Keratinocyte (primary cell): Measurements from ENCODE around the gene TNS3. TPM values are rescaled to one million over a fixed set of nuclear protein-coding genes. Genes with fewer than 3 reads are reported as not detected.

Experiments
- DNase-seq: peaks from one replicate; pipeline ENCODE4 v3.0.0-alpha.2; 2011; ENCODE audit warnings: low read depth, missing footprints, low spot score
- FAIRE-seq: peaks from 2 replicates; lab custom pipeline; 2011; peaks lifted over from hg19 to GRCh38; lab: Jason Lieb, UNC
- H2AFZ ChIP-seq: 2 replicates; pipeline ENCODE4 v1.6.0; 2012; ENCODE audit warnings: low read length, control low read depth, inconsistent platforms; ENCODE audit not compliant: control insufficient read depth
- H3K27ac ChIP-seq: 2 replicates; pipeline ENCODE4 v1.5.1; 2011; ENCODE audit warnings: low read length; ENCODE audit not compliant: control insufficient read depth, insufficient read depth
- H3K27me3 ChIP-seq: 3 replicates; pipeline ENCODE4 v1.6.0; 2011; ENCODE audit warnings: low read length; ENCODE audit not compliant: control insufficient read depth, insufficient read depth; ENCODE audit errors: extremely low read depth
- H3K36me3 ChIP-seq, 2 experiments: 2 replicates in 1 of 2; 3 replicates in 1 of 2; pipeline ENCODE4 v1.5.1; 2011; ENCODE audit warnings: low read length in 2 of 2, mild to moderate bottlenecking in 1 of 2; ENCODE audit not compliant: control insufficient read depth in 2 of 2, insufficient read depth in 2 of 2; ENCODE audit errors: extremely low read depth in 1 of 2
- H3K4me1 ChIP-seq: 3 replicates; pipeline ENCODE4 v1.5.1; 2011; ENCODE audit warnings: low read length; ENCODE audit not compliant: control insufficient read depth, insufficient read depth; ENCODE audit errors: extremely low read depth
- H3K4me2 ChIP-seq: 3 replicates; pipeline ENCODE4 v1.6.0; 2011; ENCODE audit warnings: low read depth, low read length; ENCODE audit not compliant: control insufficient read depth, insufficient read depth; ENCODE audit errors: extremely low read depth
- H3K4me3 ChIP-seq, 3 experiments: fragments of 200-600 bp in 1 of 3; sonication (generic) in 1 of 3; 2 replicates in 2 of 3; 3 replicates in 1 of 3; pipeline ENCODE4 v1.5.1; 2011 to 2016; ENCODE audit warnings: low read length in 3 of 3, mild to moderate bottlenecking in 3 of 3, control low read depth in 2 of 3, inconsistent platforms in 1 of 3, low read depth in 1 of 3, mixed read lengths in 1 of 3, mixed run types in 1 of 3, moderate library complexity in 1 of 3; ENCODE audit not compliant: control insufficient read depth in 2 of 3, insufficient read depth in 2 of 3; ENCODE audit errors: extremely low read depth in 1 of 3
- H3K79me2 ChIP-seq: 2 replicates; pipeline ENCODE4 v1.6.0; 2012; ENCODE audit warnings: low read length; ENCODE audit not compliant: control insufficient read depth, insufficient read depth
- H3K9ac ChIP-seq: 3 replicates; pipeline ENCODE4 v1.6.0; 2011; ENCODE audit warnings: low read length; ENCODE audit not compliant: control insufficient read depth, insufficient read depth; ENCODE audit errors: extremely low read depth
- H3K9me1 ChIP-seq: 3 replicates; pipeline ENCODE4 v1.6.0; 2011; ENCODE audit warnings: low read length; ENCODE audit not compliant: control insufficient read depth, insufficient read depth; ENCODE audit errors: extremely low read depth
- H3K9me3 ChIP-seq: 2 replicates; pipeline ENCODE4 v1.5.1; 2012; ENCODE audit warnings: low read depth, low read length; ENCODE audit not compliant: control insufficient read depth
- H4K20me1 ChIP-seq: 3 replicates; pipeline ENCODE4 v1.6.0; 2011; ENCODE audit warnings: low read length; ENCODE audit not compliant: control insufficient read depth, insufficient read depth; ENCODE audit errors: extremely low read depth
- EZH2 ChIP-seq: IDR thresholded peaks from one replicate; pipeline ENCODE4 v1.6.1; 2012; ENCODE audit warnings: inconsistent platforms, mild to moderate bottlenecking, low read length, moderate library complexity
- dilution Hi-C: fragments of 300-500 bp; cut with MboI; formaldehyde crosslinking; loops from one replicate; pipeline ENCODE4 v1.7.0; 2020; ENCODE audit warnings: low sequenced_read_pairs; ENCODE audit not compliant: extremely low pct_ligation_motif_present
- polyA plus RNA-seq, 5 experiments: library from polyadenylated mRNA; depleted of rRNA in 3 of 5; stranded (reverse) in 3 of 5; stranded (forward) in 1 of 5; unstranded in 1 of 5; fragments of >200 nt; gene quantifications; 1 replicate in 1 of 5; 2 replicates in 3 of 5; 3 replicates in 1 of 5; pipeline versions ENCODE4 v1.2.1 to v1.2.3, GENCODE V29; 2011 to 2012; ENCODE audit warnings: missing spikeins in 2 of 5, low read depth in 1 of 5, low replicate concordance in 1 of 5
- TF ChIP-seq, protein P1 (sequence below), 3 experiments: IDR thresholded peaks in 1 of 3; conservative IDR thresholded peaks in 1 of 3; optimal IDR thresholded peaks in 1 of 3; 2 replicates in 2 of 3; 3 replicates in 1 of 3; pipeline versions ENCODE3 to v1.5.1; 2011; ENCODE audit warnings: low read length in 3 of 3, mild to moderate bottlenecking in 3 of 3, moderate library complexity in 2 of 3, control low read depth in 1 of 3, inconsistent platforms in 1 of 3; ENCODE audit not compliant: insufficient read depth in 2 of 3; ENCODE audit errors: extremely low read depth in 1 of 3

Gene TNS3
- polyA plus RNA-seq, 1 donor (not counting 4 experiments of a cell fraction or from before 2014, with no cell fraction given): 3.9 TPM

DNA sequence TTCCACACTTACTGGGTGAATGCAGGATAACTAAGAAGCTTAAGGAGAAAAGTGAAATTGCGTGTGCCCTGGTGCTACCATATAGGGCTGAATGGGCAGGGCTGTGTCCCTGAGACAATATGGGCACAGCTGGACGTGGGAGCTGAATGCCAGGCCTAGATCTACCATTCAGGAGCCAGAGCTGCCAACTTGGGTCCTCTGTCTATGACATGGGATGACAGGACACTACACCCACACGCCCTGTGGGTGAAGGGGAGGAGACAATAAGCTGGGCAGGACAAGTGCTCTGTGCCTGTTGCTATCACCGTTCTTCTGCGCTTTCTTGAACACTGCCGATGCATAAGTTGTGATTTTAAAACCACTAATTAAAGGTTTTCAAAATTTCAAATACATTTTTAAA is 293.9 kb downstream of the TNS3 start:
- Histone ChIP-seq H2AFZ (no peak overlapping the region), H3K4me3 (no peak overlapping the region), H3K36me3 (no peaks in the 10 kb centered on the region), H3K9ac (no peak overlapping the region), H3K9me1 (no peaks in the 10 kb centered on the region), H3K27ac (no peak overlapping the region), H3K27me3 (no peaks in the 10 kb centered on the region), H3K4me1 (peaks cover 35% of the 10 kb centered on the region), H3K9me3 (no peaks in the 10 kb centered on the region), H4K20me1 (no peaks in the 10 kb centered on the region), H3K79me2 (no peaks in the 10 kb centered on the region), H3K4me2 (no peak overlapping the region)
- TF ChIP-seq EZH2: no peak
- TF ChIP-seq, protein P1, sequence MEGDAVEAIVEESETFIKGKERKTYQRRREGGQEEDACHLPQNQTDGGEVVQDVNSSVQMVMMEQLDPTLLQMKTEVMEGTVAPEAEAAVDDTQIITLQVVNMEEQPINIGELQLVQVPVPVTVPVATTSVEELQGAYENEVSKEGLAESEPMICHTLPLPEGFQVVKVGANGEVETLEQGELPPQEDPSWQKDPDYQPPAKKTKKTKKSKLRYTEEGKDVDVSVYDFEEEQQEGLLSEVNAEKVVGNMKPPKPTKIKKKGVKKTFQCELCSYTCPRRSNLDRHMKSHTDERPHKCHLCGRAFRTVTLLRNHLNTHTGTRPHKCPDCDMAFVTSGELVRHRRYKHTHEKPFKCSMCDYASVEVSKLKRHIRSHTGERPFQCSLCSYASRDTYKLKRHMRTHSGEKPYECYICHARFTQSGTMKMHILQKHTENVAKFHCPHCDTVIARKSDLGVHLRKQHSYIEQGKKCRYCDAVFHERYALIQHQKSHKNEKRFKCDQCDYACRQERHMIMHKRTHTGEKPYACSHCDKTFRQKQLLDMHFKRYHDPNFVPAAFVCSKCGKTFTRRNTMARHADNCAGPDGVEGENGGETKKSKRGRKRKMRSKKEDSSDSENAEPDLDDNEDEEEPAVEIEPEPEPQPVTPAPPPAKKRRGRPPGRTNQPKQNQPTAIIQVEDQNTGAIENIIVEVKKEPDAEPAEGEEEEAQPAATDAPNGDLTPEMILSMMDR (optimal IDR thresholded peaks at IDR 0.05 in 1 of 3, IDR thresholded peaks at IDR 0.05 in 1 of 3, conservative IDR thresholded peaks at IDR 0.05 in 1 of 3; ENCODE audit: extremely low read depth in 1 of 3, insufficient read depth in 2 of 3, low read length in 3 of 3): no peak
- FAIRE-seq (no peak), DNase-seq (no peak)
- dilution Hi-C loops: no loop called here

DNA sequence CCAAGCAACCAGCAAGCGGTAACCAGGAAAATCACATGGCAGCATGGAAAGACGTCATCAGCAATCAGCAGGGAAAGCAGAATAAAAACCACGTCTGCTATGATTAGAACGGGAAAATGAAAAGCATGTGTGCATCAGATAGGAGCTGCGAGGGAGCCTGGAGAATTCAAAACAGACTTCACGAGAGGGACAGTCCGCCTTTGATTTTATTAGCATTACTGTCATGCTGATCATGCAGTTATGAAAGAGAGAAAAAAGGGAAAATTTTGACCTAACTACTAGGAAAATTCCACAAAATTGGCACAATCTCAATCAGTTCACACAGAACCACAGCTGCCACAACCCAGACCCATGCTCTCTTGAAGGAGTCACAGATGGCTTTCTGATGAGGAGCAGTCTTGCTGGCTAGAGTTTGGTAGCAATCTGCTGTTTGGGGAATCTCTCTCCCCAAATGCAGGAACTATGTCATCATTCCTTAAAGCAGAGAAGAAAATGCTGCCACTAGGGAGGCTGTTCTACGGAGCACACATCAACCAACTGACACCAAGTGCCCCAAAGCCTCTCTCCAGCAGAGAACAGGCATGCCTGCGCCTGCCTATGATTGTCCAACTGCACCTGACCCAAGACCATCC is 295.9 kb downstream of the TNS3 start:
- no peaks in the 10 kb centered on the region for H3K9me3 ChIP-seq
- H4K20me1 ChIP-seq: no peaks in the 10 kb centered on the region
- no peak overlapping the region for H3K9ac ChIP-seq
- TF ChIP-seq EZH2: no peak
- TF ChIP-seq, protein P1 (optimal IDR thresholded peaks at IDR 0.05 in 1 of 3, IDR thresholded peaks at IDR 0.05 in 1 of 3, conservative IDR thresholded peaks at IDR 0.05 in 1 of 3; ENCODE audit: extremely low read depth in 1 of 3, insufficient read depth in 2 of 3, low read length in 3 of 3): no peak
- no peaks in the 10 kb centered on the region for H3K79me2 ChIP-seq
- H3K4me3 ChIP-seq: no peak overlapping the region
- dilution Hi-C loops: no loop called here
- H3K9me1 ChIP-seq: no peaks in the 10 kb centered on the region
- no peak for FAIRE-seq
- H3K27me3 ChIP-seq: no peaks in the 10 kb centered on the region
- no peaks in the 10 kb centered on the region for H3K36me3 ChIP-seq
- no peak overlapping the region for H3K27ac ChIP-seq
- H3K4me1 ChIP-seq: peaks cover 19% of the 10 kb centered on the region
- DNase-seq: no peak
- no peak overlapping the region for H2AFZ ChIP-seq
- H3K4me2 ChIP-seq: no peak overlapping the region
